ENCODE results near the gene FBF1.
"Not testable (repeated sequence)": the region's sequence is repeated elsewhere in the genome, so short reads cannot be mapped to it uniquely, and the experiment has no call there.

Gene FBF1

GRCh38 chr17:75872434-75873351 is 68.1 kb downstream of the FBF1 start:
- Histone ChIP-seq H3K4me2 (ENCODE audit: low read length) (no peak overlapping the region), H4K20me1 (ENCODE audit: control insufficient read depth, insufficient read depth, low read depth, low read length) (no peaks in the 10 kb centered on the region), H3K4me3 (ENCODE audit: low read length) (no peak overlapping the region), H3K9me2 (replicated peaks; ENCODE audit: control insufficient read depth, low read length) (no peaks in the 10 kb centered on the region), H3F3A (ENCODE audit: control insufficient read depth, insufficient read depth) (0 out of 2 replicates have a peak, but pooled peaks cover 2% of the 10 kb centered on the region), H3K36me3 (ENCODE audit: control insufficient read depth, low read length) (peaks cover 10% of the 10 kb centered on the region), H3K9me3 (ENCODE audit: control insufficient read depth, insufficient read depth, low read length) (no peaks in the 10 kb centered on the region), H3K27me3 (ENCODE audit: control insufficient read depth, low read length) (no peaks in the 10 kb centered on the region; the same call in 1 of the 2 replicates), H3K4me1 (ENCODE audit: control insufficient read depth, low read length) (peaks cover 25% of the 10 kb centered on the region), H3K79me2 (ENCODE audit: control insufficient read depth, low read length) (peaks cover 15% of the 10 kb centered on the region), H3K27ac (ENCODE audit: low read depth, low read length) (no peak overlapping the region)
- TF ChIP-seq CTCF (IDR thresholded peaks at IDR 0.05; ENCODE audit: low read depth, low read length, poor library complexity, severe bottlenecking): no peak
- TF ChIP-seq EZH2phosphoT487 (IDR thresholded peaks at IDR 0.05; ENCODE audit: borderline replicate concordance, low read length): no peak

GRCh38 chr17:75870228-75870627 is 70.6 kb downstream of the FBF1 start:
- not testable (repeated sequence) for H3K27ac ChIP-seq (ENCODE audit: low read depth, low read length); H3K36me3 ChIP-seq (ENCODE audit: control insufficient read depth, low read length); H3K27me3 ChIP-seq (ENCODE audit: control insufficient read depth, low read length); H3K4me2 ChIP-seq (ENCODE audit: low read length); H3F3A ChIP-seq (ENCODE audit: control insufficient read depth, insufficient read depth); H4K20me1 ChIP-seq (ENCODE audit: control insufficient read depth, insufficient read depth, low read depth, low read length); H3K4me3 ChIP-seq (ENCODE audit: low read length); H3K79me2 ChIP-seq (ENCODE audit: control insufficient read depth, low read length); H3K9me3 ChIP-seq (ENCODE audit: control insufficient read depth, insufficient read depth, low read length); H3K4me1 ChIP-seq (ENCODE audit: control insufficient read depth, low read length); H3K9me2 ChIP-seq (replicated peaks; ENCODE audit: control insufficient read depth, low read length)

- no peaks in the 10 kb centered on the region; the same call in 1 of the 2 replicates for H3K27me3 ChIP-seq (ENCODE audit: control insufficient read depth, low read length)
- no peaks in the 10 kb centered on the region for H3F3A ChIP-seq (ENCODE audit: control insufficient read depth, insufficient read depth)
- no peaks in the 10 kb centered on the region; the same call in 1 of the 2 replicates for H3K36me3 ChIP-seq (ENCODE audit: control insufficient read depth, low read length)
- TF ChIP-seq EZH2phosphoT487 (IDR thresholded peaks at IDR 0.05; ENCODE audit: borderline replicate concordance, low read length): no peak
- no peak for TF ChIP-seq CTCF (IDR thresholded peaks at IDR 0.05; ENCODE audit: low read depth, low read length, poor library complexity, severe bottlenecking)
- no peak overlapping the region for H3K4me2 ChIP-seq (ENCODE audit: low read length)
- no peaks in the 10 kb centered on the region for H3K9me2 ChIP-seq (replicated peaks; ENCODE audit: control insufficient read depth, low read length)
- H4K20me1 ChIP-seq (ENCODE audit: control insufficient read depth, insufficient read depth, low read depth, low read length): no peaks in the 10 kb centered on the region
- no peaks in the 10 kb centered on the region for H3K79me2 ChIP-seq (ENCODE audit: control insufficient read depth, low read length)
- H3K4me1 ChIP-seq (ENCODE audit: control insufficient read depth, low read length): peaks cover 5% of the 10 kb centered on the region
- H3K4me3 ChIP-seq (ENCODE audit: low read length): no peak overlapping the region
- no peaks in the 10 kb centered on the region for H3K9me3 ChIP-seq (ENCODE audit: control insufficient read depth, insufficient read depth, low read length)
- H3K27ac ChIP-seq (ENCODE audit: low read depth, low read length): no peak overlapping the region
These were observed 71.3 kb downstream of the FBF1 start for GRCh38 chr17:75869282-75870141.

DNA sequence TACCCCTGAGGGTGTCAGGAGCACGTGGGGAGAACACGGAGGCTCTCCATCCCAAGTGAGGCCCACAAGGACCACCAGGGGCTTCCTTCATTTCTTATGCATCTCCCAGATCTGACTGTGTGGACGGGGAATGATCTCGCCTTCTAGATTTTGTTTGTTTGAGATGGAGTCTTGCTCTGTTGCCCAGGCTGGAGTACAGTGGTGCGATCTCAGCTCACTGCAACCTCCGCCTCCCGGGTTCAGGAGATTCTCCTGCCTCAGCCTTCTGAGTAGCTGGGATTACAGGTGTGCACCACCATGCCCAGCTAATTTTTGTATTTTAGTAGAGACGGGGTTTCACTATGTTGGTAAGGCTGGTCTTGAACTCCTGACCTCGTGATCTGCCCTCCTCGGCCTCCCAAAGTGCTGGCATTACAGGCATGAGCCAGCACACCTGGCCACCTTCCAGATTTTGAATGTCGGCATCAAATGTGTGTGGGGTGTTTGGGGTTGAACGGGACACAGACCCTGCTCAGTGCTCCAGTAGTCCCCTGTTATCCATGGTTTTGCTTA is 72.0 kb downstream of the FBF1 start:
- not testable (repeated sequence) for H3K9me2 ChIP-seq (replicated peaks; ENCODE audit: control insufficient read depth, low read length); H3K4me3 ChIP-seq (ENCODE audit: low read length); H4K20me1 ChIP-seq (ENCODE audit: control insufficient read depth, insufficient read depth, low read depth, low read length); H3K27me3 ChIP-seq (ENCODE audit: control insufficient read depth, low read length); H3K27ac ChIP-seq (ENCODE audit: low read depth, low read length); H3K9me3 ChIP-seq (ENCODE audit: control insufficient read depth, insufficient read depth, low read length); H3K79me2 ChIP-seq (ENCODE audit: control insufficient read depth, low read length); H3K4me2 ChIP-seq (ENCODE audit: low read length); H3F3A ChIP-seq (ENCODE audit: control insufficient read depth, insufficient read depth); H3K36me3 ChIP-seq (ENCODE audit: control insufficient read depth, low read length)
- peaks cover 12% of the 10 kb centered on the region for H3K4me1 ChIP-seq (ENCODE audit: control insufficient read depth, low read length)

- H3F3A ChIP-seq (ENCODE audit: control insufficient read depth, insufficient read depth); H3K79me2 ChIP-seq (ENCODE audit: control insufficient read depth, low read length); H4K20me1 ChIP-seq (ENCODE audit: control insufficient read depth, insufficient read depth, low read depth, low read length); H3K4me3 ChIP-seq (ENCODE audit: low read length); H3K9me3 ChIP-seq (ENCODE audit: control insufficient read depth, insufficient read depth, low read length); H3K27ac ChIP-seq (ENCODE audit: low read depth, low read length); H3K27me3 ChIP-seq (ENCODE audit: control insufficient read depth, low read length); H3K4me2 ChIP-seq (ENCODE audit: low read length); H3K36me3 ChIP-seq (ENCODE audit: control insufficient read depth, low read length); H3K9me2 ChIP-seq (replicated peaks; ENCODE audit: control insufficient read depth, low read length): not testable (repeated sequence)
- H3K4me1 ChIP-seq (ENCODE audit: control insufficient read depth, low read length): peaks cover 13% of the 10 kb centered on the region
These were observed 75.2 kb downstream of the FBF1 start for GRCh38 chr17:75865404-75866188.
